SK-N-SH (cell line): ENCODE results near the gene OSBPL5. TPM values are rescaled to one million over a fixed set of nuclear protein-coding genes. Genes with fewer than 3 reads are reported as not detected.

Experiments used
- CTCF ChIA-PET: fragments of 300-600, 350-600 bp; formaldehyde crosslinking; extraction: SDS; loops from one replicate; lab custom pipeline; 2021; lab: Yijun Ruan, JAX
- POLR2A ChIA-PET: fragments of 350-600 bp; sonication (Branson Sonifier 250); formaldehyde crosslinking; extraction: SDS; loops from one replicate; lab custom pipeline; 2020; ENCODE audit warnings: antibody characterized with exemption, inconsistent platforms; lab: Yijun Ruan, JAX
- DNase-seq: peaks from one replicate; pipeline ENCODE4 v3.0.0; 2012
- H2AFZ ChIP-seq: fragments of 200-600 bp; sonication (generic); 2 replicates; pipeline ENCODE4 v1.8.1; 2016; ENCODE audit warnings: antibody characterized with exemption, mild to moderate bottlenecking, low read depth
- H3F3A ChIP-seq: fragments of 200-600 bp; sonication (generic); replicated peaks from 2 replicates; pipeline ENCODE3; 2016; ENCODE audit warnings: antibody characterized with exemption, mild to moderate bottlenecking; ENCODE audit not compliant: insufficient read depth
- H3K27ac ChIP-seq, 2 experiments: fragments of 200-500 bp in 1 of 2; fragments of 200-600 bp in 1 of 2; sonication (Bioruptor generic) in 1 of 2; sonication (generic), shearing (Covaris generic) in 1 of 2; 2 replicates each; pipeline versions ENCODE4 v1.5.1 to v1.6.1; 2014 to 2016; ENCODE audit warnings: low read depth in 2 of 2, inconsistent platforms in 1 of 2, low read length in 1 of 2, mild to moderate bottlenecking in 1 of 2, mixed read lengths in 1 of 2
- H3K27me3 ChIP-seq: fragments of 200-600 bp; sonication (generic), shearing (Covaris generic); 2 replicates; pipeline ENCODE4 v1.6.1; 2016; ENCODE audit warnings: mixed run types; ENCODE audit not compliant: insufficient read depth
- H3K36me3 ChIP-seq, 2 experiments: fragments of 200-500 bp in 1 of 2; fragments of 200-600 bp in 1 of 2; sonication (Bioruptor generic) in 1 of 2; sonication (generic) in 1 of 2; replicated peaks in 1 of 2; 2 replicates each; pipeline versions ENCODE3 to v1.5.1; 2014 to 2016; ENCODE audit warnings: low read length in 1 of 2, mild to moderate bottlenecking in 1 of 2; ENCODE audit not compliant: insufficient read depth in 2 of 2, control insufficient read depth in 1 of 2
- H3K4me1 ChIP-seq, 2 experiments: fragments of 200-500 bp in 1 of 2; fragments of 200-600 bp in 1 of 2; sonication (Bioruptor generic) in 1 of 2; sonication (generic), shearing (Covaris generic) in 1 of 2; 2 replicates each; pipeline versions ENCODE4 v1.5.1 to v1.6.1; 2014 to 2016; ENCODE audit warnings: low read depth in 1 of 2, low read length in 1 of 2, mixed run types in 1 of 2; ENCODE audit not compliant: insufficient read depth in 2 of 2, control insufficient read depth in 1 of 2
- H3K4me2 ChIP-seq: fragments of 200-600 bp; sonication (generic), shearing (Covaris generic); 2 replicates; pipeline ENCODE4 v1.6.1; 2017; ENCODE audit warnings: mixed run types
- H3K4me3 ChIP-seq, 2 experiments: fragments of 200-500 bp in 1 of 2; fragments of 200-600 bp in 1 of 2; sonication (Bioruptor generic) in 1 of 2; sonication (generic), shearing (Covaris generic) in 1 of 2; 2 replicates each; pipeline versions ENCODE4 v1.5.1 to v1.8.1; 2014 to 2016; ENCODE audit warnings: low read depth in 2 of 2, inconsistent platforms in 1 of 2, low read length in 1 of 2, mild to moderate bottlenecking in 1 of 2, mixed read lengths in 1 of 2, moderate library complexity in 1 of 2
- H3K79me2 ChIP-seq: fragments of 200-600 bp; sonication (generic); 2 replicates; pipeline ENCODE4 v1.8.1; 2017; ENCODE audit warnings: mild to moderate bottlenecking; ENCODE audit not compliant: insufficient read depth
- H3K9ac ChIP-seq: fragments of 200-600 bp; sonication (generic); 2 replicates; pipeline ENCODE4 v1.6.1; 2017; ENCODE audit warnings: mixed run types
- H3K9me2 ChIP-seq: fragments of 200-600 bp; sonication (generic); 2 replicates; pipeline ENCODE4 v1.6.1; 2017; ENCODE audit warnings: mixed run types
- H3K9me3 ChIP-seq: fragments of 200-600 bp; sonication (generic); 2 replicates; pipeline ENCODE4 v1.6.1; 2017; ENCODE audit warnings: mixed run types, mild to moderate bottlenecking, moderate library complexity
- H4K20me1 ChIP-seq: fragments of 200-600 bp; sonication (generic); 2 replicates; pipeline ENCODE4 v1.6.1; 2017; ENCODE audit warnings: mild to moderate bottlenecking, mixed run types; ENCODE audit not compliant: insufficient read depth
- CHD2 ChIP-seq: fragments of 150-350 bp; IDR thresholded peaks from 2 replicates; pipeline ENCODE4 v1.6.1; 2018; ENCODE audit warnings: low read length; ENCODE audit not compliant: partially characterized antibody
- ELF1 ChIP-seq: IDR thresholded peaks from 2 replicates; pipeline ENCODE4 v1.4.0; 2012
- EP300 ChIP-seq, 2 experiments: IDR thresholded peaks; 2 replicates each; pipeline versions ENCODE4 v1.4.0 to v1.6.1; 2012; ENCODE audit warnings: borderline replicate concordance in 1 of 2, low read depth in 1 of 2, low read length in 1 of 2
- FOXM1 ChIP-seq: IDR thresholded peaks from 2 replicates; pipeline ENCODE4 v1.4.0; 2012; ENCODE audit warnings: low read depth, mild to moderate bottlenecking
- GABPA ChIP-seq: IDR thresholded peaks from 2 replicates; pipeline ENCODE4 v1.4.0; 2012; ENCODE audit warnings: low read depth, mild to moderate bottlenecking
- GATA2 ChIP-seq: sonication (generic); formaldehyde crosslinking; IDR thresholded peaks from 2 replicates; pipeline ENCODE4 v1.5.0; 2020; ENCODE audit warnings: mild to moderate bottlenecking, missing genetic modification reagents
- MXI1 ChIP-seq: IDR thresholded peaks from 2 replicates; pipeline ENCODE4 v1.6.1; 2012; ENCODE audit warnings: mild to moderate bottlenecking, low read depth, low read length, improper control_type of control experiment
- NFIC ChIP-seq: IDR thresholded peaks from 2 replicates; pipeline ENCODE4 v1.4.0; 2012; ENCODE audit warnings: borderline replicate concordance
- NRF1 ChIP-seq: IDR thresholded peaks from 2 replicates; pipeline ENCODE4 v1.6.1; 2012; ENCODE audit warnings: low read depth, mild to moderate bottlenecking, low read length
- POLR2AphosphoS5 ChIP-seq: IDR thresholded peaks from 2 replicates; pipeline ENCODE4 v1.6.1; 2012; ENCODE audit warnings: low read depth, low read length
- TAF1 ChIP-seq: IDR thresholded peaks from 2 replicates; pipeline ENCODE4 v1.6.1; 2012; ENCODE audit warnings: low read depth, mild to moderate bottlenecking, low read length, moderate library complexity, borderline replicate concordance
- TCF12 ChIP-seq: IDR thresholded peaks from 2 replicates; pipeline ENCODE4 v1.4.0; 2012
- TEAD4 ChIP-seq: IDR thresholded peaks from 2 replicates; pipeline ENCODE4 v1.4.0; 2012; ENCODE audit warnings: mild to moderate bottlenecking, borderline replicate concordance; ENCODE audit not compliant: insufficient read depth
- USF2 ChIP-seq: fragments of 150-350 bp; IDR thresholded peaks from 2 replicates; pipeline ENCODE4 v1.6.1; 2017; ENCODE audit warnings: antibody characterized with exemption, low read length, low read depth, borderline replicate concordance
- WGBS: methylation state at CpG from one replicate; pipeline ENCODE4 v1.1.6; 2017; ENCODE audit warnings: low lambda C conversion rate; 5-methylcytosine and 5-hydroxymethylcytosine counted together
- polyA plus RNA-seq, 3 experiments: library from polyadenylated mRNA; depleted of rRNA; stranded (reverse); fragments of >200 nt; gene quantifications; 2 replicates each; pipeline ENCODE4 v1.2.3, GENCODE V29; 2012
- TF ChIP-seq, protein P1 (sequence below): IDR thresholded peaks from 2 replicates; pipeline ENCODE4; 2012
- TF ChIP-seq, protein P2 (sequence below): fragments of 200-600 bp; sonication (generic); IDR thresholded peaks from 2 replicates; pipeline ENCODE4 v1.6.1; 2017; ENCODE audit warnings: antibody characterized with exemption, mild to moderate bottlenecking, moderate library complexity
- TF ChIP-seq, protein P3 (sequence below): IDR thresholded peaks from 2 replicates; pipeline ENCODE4 v1.4.0; 2012; ENCODE audit warnings: low read depth, borderline replicate concordance

Gene OSBPL5
- polyA plus RNA-seq, 1 of the 3 experiments (the other 2 are of a cell fraction): 10.9 TPM

GRCh38 chr11:3057069-3057963, 107.8 kb downstream of the OSBPL5 start, which contains the start of gene CARS1 (continued):
- TF ChIP-seq NRF1 (no peak), GABPA (peak; percentile 98), TAF1 (peak; percentile 71; the same call in 1 of the 2 replicates), USF2 (no peak), CHD2 (peak; percentile 86), TCF12 (no peak)
- TF ChIP-seq, protein P1, sequence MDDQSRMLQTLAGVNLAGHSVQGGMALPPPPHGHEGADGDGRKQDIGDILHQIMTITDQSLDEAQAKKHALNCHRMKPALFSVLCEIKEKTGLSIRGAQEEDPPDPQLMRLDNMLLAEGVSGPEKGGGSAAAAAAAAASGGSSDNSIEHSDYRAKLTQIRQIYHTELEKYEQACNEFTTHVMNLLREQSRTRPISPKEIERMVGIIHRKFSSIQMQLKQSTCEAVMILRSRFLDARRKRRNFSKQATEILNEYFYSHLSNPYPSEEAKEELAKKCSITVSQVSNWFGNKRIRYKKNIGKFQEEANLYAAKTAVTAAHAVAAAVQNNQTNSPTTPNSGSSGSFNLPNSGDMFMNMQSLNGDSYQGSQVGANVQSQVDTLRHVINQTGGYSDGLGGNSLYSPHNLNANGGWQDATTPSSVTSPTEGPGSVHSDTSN: no peak

DNA sequence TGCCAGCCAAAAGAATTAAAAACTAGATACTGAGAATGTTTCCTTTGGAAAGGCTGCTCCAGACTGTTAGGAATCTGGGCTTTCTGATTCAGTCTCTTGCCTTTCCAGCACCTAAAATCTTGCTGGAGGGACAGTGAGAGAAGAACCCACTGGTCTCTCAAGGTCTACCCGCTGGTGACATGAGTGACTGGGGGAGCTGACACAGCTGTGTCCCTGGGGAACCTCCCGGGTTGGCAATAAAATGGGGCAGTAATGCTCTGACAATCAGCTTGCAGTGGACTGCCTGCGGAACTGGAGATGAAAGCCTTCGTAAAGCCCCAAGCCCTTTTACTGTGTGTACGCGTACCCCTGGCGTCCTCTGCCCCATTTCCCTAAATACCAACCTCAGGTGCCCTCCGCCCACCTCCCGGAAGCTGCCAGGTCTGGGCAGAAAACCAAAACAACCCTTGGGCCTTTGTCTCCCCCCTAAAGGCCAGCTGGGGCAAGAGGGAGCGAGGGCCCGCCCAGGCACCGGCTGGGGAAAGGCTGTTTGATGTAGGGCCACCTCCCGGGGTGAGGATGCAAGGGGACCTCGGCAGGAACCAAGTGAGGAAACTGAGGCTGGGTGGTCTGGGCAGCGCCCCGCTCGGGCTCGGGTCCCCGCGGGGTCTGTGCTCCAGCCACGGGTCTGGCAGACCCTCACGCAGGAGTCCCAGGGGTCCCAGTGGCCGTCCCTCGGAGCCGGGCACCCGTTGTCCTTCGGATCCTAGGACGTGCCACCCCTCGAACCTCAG, 108.6 kb downstream of the OSBPL5 start:
- peaks cover 56% of the 10 kb centered on the region for H3K79me2 ChIP-seq
- H3F3A ChIP-seq: peaks cover 5% of the 10 kb centered on the region
- H2AFZ ChIP-seq: no peak overlapping the region
- H3K9ac ChIP-seq: peak overlapping the region; percentile 94
- no peaks in the 10 kb centered on the region for H3K9me3 ChIP-seq
- H3K4me3 ChIP-seq: peak overlapping the region; percentile 83 to 94
- WGBS: 6% methylated on average over 14 of the region's 29 CpGs
- no peaks in the 10 kb centered on the region for H3K9me2 ChIP-seq
- H4K20me1 ChIP-seq: peaks cover 34% of the 10 kb centered on the region; the same call in 1 of the 2 replicates
- no peaks in the 10 kb centered on the region for H3K27me3 ChIP-seq
- H3K36me3 ChIP-seq: peaks cover 10 to 27% of the 10 kb centered on the region in 2 experiments
- peak overlapping the region; percentile 95 for H3K4me2 ChIP-seq
- peaks cover 12 to 42% of the 10 kb centered on the region in 2 experiments; a peak in 2 of 4 replicates for H3K4me1 ChIP-seq
- TF ChIP-seq MXI1 (no peak), TAF1 (no peak), POLR2AphosphoS5 (no peak), TEAD4 (no peak), GABPA (no peak), ELF1 (no peak), EP300 (IDR thresholded peaks at IDR 0.05; ENCODE audit: borderline replicate concordance in 1 of 2, low read depth in 1 of 2, low read length in 1 of 2) (no peak), NFIC (no peak), NRF1 (no peak), USF2 (no peak), FOXM1 (no peak), GATA2 (no peak), CHD2 (no peak)
- TF ChIP-seq, protein P2, sequence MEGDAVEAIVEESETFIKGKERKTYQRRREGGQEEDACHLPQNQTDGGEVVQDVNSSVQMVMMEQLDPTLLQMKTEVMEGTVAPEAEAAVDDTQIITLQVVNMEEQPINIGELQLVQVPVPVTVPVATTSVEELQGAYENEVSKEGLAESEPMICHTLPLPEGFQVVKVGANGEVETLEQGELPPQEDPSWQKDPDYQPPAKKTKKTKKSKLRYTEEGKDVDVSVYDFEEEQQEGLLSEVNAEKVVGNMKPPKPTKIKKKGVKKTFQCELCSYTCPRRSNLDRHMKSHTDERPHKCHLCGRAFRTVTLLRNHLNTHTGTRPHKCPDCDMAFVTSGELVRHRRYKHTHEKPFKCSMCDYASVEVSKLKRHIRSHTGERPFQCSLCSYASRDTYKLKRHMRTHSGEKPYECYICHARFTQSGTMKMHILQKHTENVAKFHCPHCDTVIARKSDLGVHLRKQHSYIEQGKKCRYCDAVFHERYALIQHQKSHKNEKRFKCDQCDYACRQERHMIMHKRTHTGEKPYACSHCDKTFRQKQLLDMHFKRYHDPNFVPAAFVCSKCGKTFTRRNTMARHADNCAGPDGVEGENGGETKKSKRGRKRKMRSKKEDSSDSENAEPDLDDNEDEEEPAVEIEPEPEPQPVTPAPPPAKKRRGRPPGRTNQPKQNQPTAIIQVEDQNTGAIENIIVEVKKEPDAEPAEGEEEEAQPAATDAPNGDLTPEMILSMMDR: no peak
- TF ChIP-seq, protein P3, sequence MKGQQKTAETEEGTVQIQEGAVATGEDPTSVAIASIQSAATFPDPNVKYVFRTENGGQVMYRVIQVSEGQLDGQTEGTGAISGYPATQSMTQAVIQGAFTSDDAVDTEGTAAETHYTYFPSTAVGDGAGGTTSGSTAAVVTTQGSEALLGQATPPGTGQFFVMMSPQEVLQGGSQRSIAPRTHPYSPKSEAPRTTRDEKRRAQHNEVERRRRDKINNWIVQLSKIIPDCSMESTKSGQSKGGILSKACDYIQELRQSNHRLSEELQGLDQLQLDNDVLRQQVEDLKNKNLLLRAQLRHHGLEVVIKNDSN: no peak
- DNase-seq: peak; percentile 46
- ChIA-PET POLR2A (interaction anchor here (2.4 kb wide), 1 partner anchor 35 kb away, joined by 7 read pairs; no protein-coding TSS in a partner anchor), CTCF (interaction anchor here (1.0 to 10.2 kb wide), 5 partner anchors 10 to 35 kb away, joined by 3 to 85 read pairs (median 4); no protein-coding TSS in a partner anchor)
- peak overlapping the region; percentile 79 to 84; a peak in 3 of 4 replicates for H3K27ac ChIP-seq
